Measurements from ENCODE around the gene FAU.

The FAU gene

GRCh38 chr11:65095974-65096806 lies 25.7 kb downstream of the FAU start, which contains the start of gene VPS51:
Gene VPS51 (plus strand): TSS chr11:65096214. CDS start chr11:65096251, 37 bp downstream.
- H3K27ac ChIP-seq (ENCODE audit: low read length): peak within 1 kb of the TSS; percentile 63
- H3K9me3 ChIP-seq (ENCODE audit: control insufficient read depth, low read depth, low read length): no peaks in the 10 kb centered on the region
- H3K9ac ChIP-seq (ENCODE audit: low read length): peak within 1 kb of the TSS; percentile 65
- H3K4me1 ChIP-seq (ENCODE audit: control insufficient read depth, low read depth, low read length): peaks cover 7% of the 10 kb centered on the region
- no peaks in the 10 kb centered on the region for H3K27me3 ChIP-seq (ENCODE audit: control insufficient read depth, insufficient read depth, low read length)
- H3K36me3 ChIP-seq (ENCODE audit: control insufficient read depth, low read depth, low read length): no peaks in the 10 kb centered on the region
- H3K4me3 ChIP-seq (ENCODE audit: low read length): peak within 1 kb of the TSS; percentile 90

- peak overlapping the region; percentile 90 for H3K4me3 ChIP-seq (ENCODE audit: low read length)
- H3K27me3 ChIP-seq (ENCODE audit: control insufficient read depth, insufficient read depth, low read length): no peaks in the 10 kb centered on the region
- H3K36me3 ChIP-seq (ENCODE audit: control insufficient read depth, low read depth, low read length): no peaks in the 10 kb centered on the region
- peak overlapping the region; percentile 65 for H3K9ac ChIP-seq (ENCODE audit: low read length)
- no peaks in the 10 kb centered on the region for H3K9me3 ChIP-seq (ENCODE audit: control insufficient read depth, low read depth, low read length)
- H3K27ac ChIP-seq (ENCODE audit: low read length): peak overlapping the region; percentile 63
- peaks cover 7% of the 10 kb centered on the region for H3K4me1 ChIP-seq (ENCODE audit: control insufficient read depth, low read depth, low read length)
Measured at GRCh38 chr11:65095427-65095826, 26.5 kb downstream of the FAU start.

GRCh38 chr11:65090628-65091027 lies 31.3 kb downstream of the FAU start:
- H3K27me3 ChIP-seq (ENCODE audit: control insufficient read depth, insufficient read depth, low read length): no peaks in the 10 kb centered on the region
- no peak overlapping the region for H3K27ac ChIP-seq (ENCODE audit: low read length)
- no peaks in the 10 kb centered on the region for H3K9me3 ChIP-seq (ENCODE audit: control insufficient read depth, low read depth, low read length)
- peaks cover under 1% of the 10 kb centered on the region for H3K4me1 ChIP-seq (ENCODE audit: control insufficient read depth, low read depth, low read length)
- H3K9ac ChIP-seq (ENCODE audit: low read length): no peak overlapping the region
- peaks cover 18% of the 10 kb centered on the region for H3K36me3 ChIP-seq (ENCODE audit: control insufficient read depth, low read depth, low read length)
- H3K4me3 ChIP-seq (ENCODE audit: low read length): no peak overlapping the region

- Histone ChIP-seq H3K4me3 (ENCODE audit: low read length) (no peak overlapping the region), H3K4me1 (ENCODE audit: control insufficient read depth, low read depth, low read length) (no peaks in the 10 kb centered on the region), H3K36me3 (ENCODE audit: control insufficient read depth, low read depth, low read length) (peaks cover 18% of the 10 kb centered on the region), H3K9me3 (ENCODE audit: control insufficient read depth, low read depth, low read length) (no peaks in the 10 kb centered on the region), H3K27ac (ENCODE audit: low read length) (no peak overlapping the region), H3K27me3 (ENCODE audit: control insufficient read depth, insufficient read depth, low read length) (no peaks in the 10 kb centered on the region), H3K9ac (ENCODE audit: low read length) (no peak overlapping the region)
Measured at GRCh38 chr11:65089621-65090020, 32.3 kb downstream of the FAU start.

GRCh38 chr11:65087827-65088226 lies 34.1 kb downstream of the FAU start:
- no peak overlapping the region for H3K9ac ChIP-seq (ENCODE audit: low read length)
- no peak overlapping the region for H3K4me3 ChIP-seq (ENCODE audit: low read length)
- H3K4me1 ChIP-seq (ENCODE audit: control insufficient read depth, low read depth, low read length): peaks cover 3% of the 10 kb centered on the region
- no peak overlapping the region for H3K27ac ChIP-seq (ENCODE audit: low read length)
- H3K27me3 ChIP-seq (ENCODE audit: control insufficient read depth, insufficient read depth, low read length): no peaks in the 10 kb centered on the region
- no peaks in the 10 kb centered on the region for H3K9me3 ChIP-seq (ENCODE audit: control insufficient read depth, low read depth, low read length)
- peaks cover 18% of the 10 kb centered on the region for H3K36me3 ChIP-seq (ENCODE audit: control insufficient read depth, low read depth, low read length)

GRCh38 chr11:65087216-65087615 lies 34.7 kb downstream of the FAU start:
- H3K4me1 ChIP-seq (ENCODE audit: control insufficient read depth, low read depth, low read length): peaks cover 5% of the 10 kb centered on the region
- no peak overlapping the region for H3K27ac ChIP-seq (ENCODE audit: low read length)
- H3K36me3 ChIP-seq (ENCODE audit: control insufficient read depth, low read depth, low read length): peaks cover 18% of the 10 kb centered on the region
- H3K27me3 ChIP-seq (ENCODE audit: control insufficient read depth, insufficient read depth, low read length): no peaks in the 10 kb centered on the region
- no peak overlapping the region for H3K9ac ChIP-seq (ENCODE audit: low read length)
- H3K4me3 ChIP-seq (ENCODE audit: low read length): no peak overlapping the region
- no peaks in the 10 kb centered on the region for H3K9me3 ChIP-seq (ENCODE audit: control insufficient read depth, low read depth, low read length)

GRCh38 chr11:65086809-65087208 lies 35.1 kb downstream of the FAU start:
- H3K4me1 ChIP-seq (ENCODE audit: control insufficient read depth, low read depth, low read length): peaks cover 5% of the 10 kb centered on the region
- no peak overlapping the region for H3K9ac ChIP-seq (ENCODE audit: low read length)
- no peak overlapping the region for H3K4me3 ChIP-seq (ENCODE audit: low read length)
- H3K9me3 ChIP-seq (ENCODE audit: control insufficient read depth, low read depth, low read length): no peaks in the 10 kb centered on the region
- no peaks in the 10 kb centered on the region for H3K27me3 ChIP-seq (ENCODE audit: control insufficient read depth, insufficient read depth, low read length)
- no peak overlapping the region for H3K27ac ChIP-seq (ENCODE audit: low read length)
- H3K36me3 ChIP-seq (ENCODE audit: control insufficient read depth, low read depth, low read length): peaks cover 20% of the 10 kb centered on the region

GRCh38 chr11:65085446-65085845 lies 36.5 kb downstream of the FAU start:
- peak overlapping the region; percentile 75 for H3K4me3 ChIP-seq (ENCODE audit: low read length)
- H3K27ac ChIP-seq (ENCODE audit: low read length): no peak overlapping the region

GRCh38 chr11:65084598-65085375 lies 37.1 kb downstream of the FAU start:
- peak overlapping the region; percentile 41 for H3K27ac ChIP-seq (ENCODE audit: low read length)
- peaks cover 30% of the 10 kb centered on the region for H3K36me3 ChIP-seq (ENCODE audit: control insufficient read depth, low read depth, low read length)
- H3K4me3 ChIP-seq (ENCODE audit: low read length): peak overlapping the region; percentile 75
- no peaks in the 10 kb centered on the region for H3K9me3 ChIP-seq (ENCODE audit: control insufficient read depth, low read depth, low read length)
- peaks cover 5% of the 10 kb centered on the region for H3K4me1 ChIP-seq (ENCODE audit: control insufficient read depth, low read depth, low read length)
- peak overlapping the region; percentile 82 for H3K9ac ChIP-seq (ENCODE audit: low read length)
- H3K27me3 ChIP-seq (ENCODE audit: control insufficient read depth, insufficient read depth, low read length): no peaks in the 10 kb centered on the region

More at GRCh38 chr11:65085446-65085845, 36.5 kb downstream of the FAU start:
- Histone ChIP-seq H3K9me3 (ENCODE audit: control insufficient read depth, low read depth, low read length) (no peaks in the 10 kb centered on the region), H3K4me1 (ENCODE audit: control insufficient read depth, low read depth, low read length) (peaks cover 5% of the 10 kb centered on the region), H3K36me3 (ENCODE audit: control insufficient read depth, low read depth, low read length) (peaks cover 26% of the 10 kb centered on the region), H3K27me3 (ENCODE audit: control insufficient read depth, insufficient read depth, low read length) (no peaks in the 10 kb centered on the region), H3K9ac (ENCODE audit: low read length) (no peak overlapping the region)

GRCh38 chr11:65083834-65084597 lies 37.9 kb downstream of the FAU start, which contains the start of the genes CDCA5 and ZFPL1:
Gene CDCA5 (minus strand): TSS chr11:65084040. CDS start chr11:65083978, 62 bp downstream.
Gene ZFPL1 (plus strand): TSS chr11:65084222. CDS start chr11:65084699, 477 bp downstream.
- H3K36me3 ChIP-seq (ENCODE audit: control insufficient read depth, low read depth, low read length): peaks cover 37% of the 10 kb centered on the region
- peak within 1 kb of the TSS; percentile 56 for H3K27ac ChIP-seq (ENCODE audit: low read length)
- no peaks in the 10 kb centered on the region for H3K9me3 ChIP-seq (ENCODE audit: control insufficient read depth, low read depth, low read length)

More at GRCh38 chr11:65083834-65084597, 37.9 kb downstream of the FAU start, which contains the start of the genes CDCA5 and ZFPL1:
- Histone ChIP-seq H3K9ac (ENCODE audit: low read length) (peak within 1 kb of the TSS; percentile 82), H3K27me3 (ENCODE audit: control insufficient read depth, insufficient read depth, low read length) (no peaks in the 10 kb centered on the region), H3K4me3 (ENCODE audit: low read length) (peak within 1 kb of the TSS; percentile 75), H3K4me1 (ENCODE audit: control insufficient read depth, low read depth, low read length) (peaks cover 5% of the 10 kb centered on the region)

Data from iPS-18a (cell line).